NCI-H146 (cell line): ENCODE results near the gene DYNLRB1.

ENCODE experiments used
- DNase-seq: peaks from one replicate; lab custom pipeline; 2025; lab: John Stamatoyannopoulos, UW

DYNLRB1 gene

DNA sequence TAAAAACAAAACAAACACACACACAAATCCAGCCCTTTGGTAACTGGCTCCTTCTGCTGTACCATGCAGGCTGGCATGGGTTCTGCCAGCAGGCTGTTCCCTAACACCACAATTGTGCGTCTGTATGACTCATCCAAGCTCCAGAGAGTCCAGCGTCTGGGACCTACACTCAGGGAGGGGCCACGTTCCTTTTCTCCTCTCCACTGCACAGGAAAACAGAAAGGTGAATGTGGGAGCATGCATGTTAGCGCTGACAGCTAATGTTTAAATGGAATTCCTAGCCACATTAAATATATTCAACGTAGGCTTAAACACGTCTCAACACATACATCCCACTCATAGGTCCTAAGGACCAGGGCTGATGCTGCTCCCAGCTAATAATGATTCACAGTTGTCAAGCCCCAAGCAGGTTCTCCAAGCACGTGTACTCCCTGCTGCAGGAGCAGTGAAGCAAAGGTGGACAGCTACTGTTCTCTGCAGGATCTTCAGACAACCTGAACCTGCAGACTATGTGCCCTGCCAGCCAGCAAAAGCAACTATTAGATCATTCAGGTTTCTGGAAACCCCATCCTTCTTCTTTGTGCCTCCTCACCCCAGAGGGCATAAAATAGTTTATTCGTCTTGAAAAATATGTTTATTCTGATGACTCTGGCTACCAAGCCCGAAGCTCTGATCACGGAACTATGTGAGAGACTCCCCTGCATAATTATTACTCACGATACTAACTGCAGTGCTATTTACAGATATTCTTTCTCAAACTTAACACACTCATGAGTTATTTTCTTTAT is 63.2 kb downstream of the DYNLRB1 start:
- DNase-seq: peak; percentile 12

DNA sequence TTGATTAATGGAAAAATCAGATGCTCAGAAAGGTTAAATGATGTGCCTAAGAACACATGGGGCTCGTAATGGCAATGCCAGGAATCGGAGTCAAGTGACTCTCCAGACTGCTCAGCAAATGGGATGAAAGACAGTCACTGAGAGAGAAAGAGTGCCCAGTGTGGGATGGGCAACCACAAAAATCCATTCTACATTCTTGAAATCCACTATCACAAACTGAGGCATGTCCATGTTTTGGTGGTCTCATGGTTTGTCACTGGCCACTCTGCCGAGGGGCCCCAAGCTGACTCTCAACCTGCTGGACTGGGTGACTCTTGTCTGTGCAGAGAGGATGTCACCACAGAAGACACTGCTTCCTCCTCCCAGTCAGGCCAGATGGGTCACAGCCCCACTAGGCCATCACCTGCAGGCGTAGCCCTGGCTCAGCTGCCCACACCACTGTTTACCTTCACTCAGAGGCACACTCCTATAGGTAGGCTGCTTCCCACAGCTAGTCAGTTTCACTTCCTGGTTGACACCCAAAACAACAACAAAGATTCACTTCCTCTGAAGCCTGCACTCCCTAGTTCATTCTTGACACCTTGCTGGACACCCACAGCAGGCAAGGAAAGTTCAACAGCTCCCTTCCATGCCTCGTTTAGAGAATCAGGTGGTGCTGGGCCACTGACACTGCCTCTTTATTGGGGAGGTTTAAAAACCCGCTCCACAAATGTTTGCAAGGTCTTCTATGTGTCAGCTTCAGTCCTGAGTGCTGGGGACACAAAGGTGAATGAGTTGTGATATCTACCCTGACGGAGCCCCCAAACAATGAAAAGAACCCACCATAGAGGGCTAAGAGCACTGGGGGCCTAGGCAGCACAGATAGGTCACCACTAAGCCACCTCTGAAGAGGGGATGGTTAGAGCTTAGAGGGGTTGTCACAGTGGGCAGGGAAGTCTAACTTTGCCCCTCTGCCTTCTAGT is 64.0 kb downstream of the DYNLRB1 start:
- no peak for DNase-seq

DNA sequence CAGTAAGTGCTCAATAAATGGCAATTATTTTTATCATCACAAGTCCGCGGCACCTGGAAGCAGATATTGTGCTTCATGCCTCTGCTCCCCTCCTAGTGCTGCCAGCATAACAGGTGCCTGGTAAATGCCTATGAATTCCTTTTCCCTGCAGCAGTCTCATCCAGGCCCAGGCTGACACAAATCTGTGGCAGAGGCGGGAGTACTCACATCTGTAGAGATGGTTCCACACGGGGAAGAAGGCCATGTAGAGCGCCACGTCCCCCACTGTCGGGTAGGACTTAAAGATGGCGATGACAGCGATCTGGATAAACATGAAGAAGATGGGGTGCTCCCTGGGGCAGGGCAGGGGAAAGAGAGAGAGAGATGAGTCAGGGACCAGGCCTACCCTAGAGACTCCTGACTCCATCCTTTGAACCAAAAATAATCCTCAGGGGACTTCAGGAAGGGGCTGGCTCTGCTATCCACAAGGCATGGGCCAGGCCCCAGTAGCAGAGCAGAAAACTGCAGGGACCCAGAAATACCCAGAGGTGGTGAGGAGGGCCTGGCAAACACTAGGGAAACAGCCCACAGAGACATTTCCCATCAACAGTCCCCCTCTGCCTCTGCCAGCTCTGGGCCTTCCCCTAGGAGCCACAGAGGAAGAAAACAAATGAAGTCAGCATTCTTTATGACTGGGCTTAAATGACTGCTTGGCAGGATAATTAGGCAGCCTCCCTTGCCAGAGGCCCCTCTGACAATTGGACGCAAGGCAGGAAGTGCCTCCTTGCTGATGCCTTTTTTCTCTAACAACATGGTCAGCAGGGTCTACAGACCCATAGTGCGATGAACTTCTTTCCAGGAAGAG is 65.3 kb downstream of the DYNLRB1 start:
- no peak for DNase-seq

DNA sequence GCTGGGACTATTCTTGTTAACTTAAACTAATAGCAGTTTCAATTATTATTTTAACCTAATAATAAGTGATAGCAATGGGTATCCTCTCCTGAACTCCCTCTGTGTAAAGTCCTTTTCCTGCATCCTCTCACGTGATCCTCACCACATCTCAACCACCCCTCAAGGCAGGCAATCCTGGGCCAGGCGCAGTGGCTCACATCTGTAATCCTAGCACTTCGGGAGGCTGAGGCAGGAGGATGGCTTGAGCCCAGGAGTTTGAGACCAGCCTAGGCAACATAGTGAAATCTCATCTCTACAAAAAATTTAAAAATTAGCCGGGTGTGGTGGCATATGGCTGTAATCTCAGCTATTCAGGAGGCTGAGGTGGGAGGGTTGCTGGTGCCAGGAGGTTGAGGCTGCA is 66.0 kb downstream of the DYNLRB1 start:
- DNase-seq: no peak

DNA sequence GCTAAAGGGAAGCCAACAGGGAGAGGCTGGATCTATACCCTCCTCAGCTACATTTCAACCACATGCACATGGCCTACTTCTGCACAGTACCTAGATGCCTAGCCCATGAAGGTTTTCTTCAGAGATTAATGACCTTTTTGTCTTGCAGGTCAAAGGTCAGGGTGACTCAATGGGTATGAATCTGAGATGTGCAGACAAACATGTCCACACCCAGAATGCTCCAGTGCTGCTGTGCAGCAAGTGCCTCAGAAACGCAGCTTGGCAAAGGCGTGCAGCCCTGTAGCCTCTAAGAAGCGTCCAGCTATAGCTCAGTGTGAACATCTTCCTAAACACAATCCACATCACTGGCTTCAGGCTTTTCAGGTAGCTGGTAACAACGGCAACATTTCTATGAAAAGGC is 66.7 kb downstream of the DYNLRB1 start:
- DNase-seq: no peak

DNA sequence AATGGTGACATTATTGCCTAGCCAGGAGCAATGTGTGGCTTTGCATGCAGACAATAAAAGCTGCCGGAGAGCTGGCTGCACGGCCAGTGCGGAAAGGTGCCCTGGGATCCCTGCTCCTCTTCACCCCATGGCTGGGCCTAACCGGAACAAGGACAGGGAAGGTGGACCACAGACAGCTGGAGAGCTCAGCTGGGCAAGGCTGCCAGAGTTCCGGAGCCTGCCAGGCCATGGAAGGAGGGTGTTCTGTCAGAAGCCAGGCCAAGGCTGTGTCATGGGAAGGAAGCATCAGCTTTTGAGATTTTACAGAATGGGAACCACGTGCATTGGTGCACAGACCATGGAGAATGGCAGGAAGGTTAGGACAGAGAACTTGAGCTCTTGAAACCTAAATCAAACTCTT is 67.3 kb downstream of the DYNLRB1 start:
- no peak for DNase-seq

DNA sequence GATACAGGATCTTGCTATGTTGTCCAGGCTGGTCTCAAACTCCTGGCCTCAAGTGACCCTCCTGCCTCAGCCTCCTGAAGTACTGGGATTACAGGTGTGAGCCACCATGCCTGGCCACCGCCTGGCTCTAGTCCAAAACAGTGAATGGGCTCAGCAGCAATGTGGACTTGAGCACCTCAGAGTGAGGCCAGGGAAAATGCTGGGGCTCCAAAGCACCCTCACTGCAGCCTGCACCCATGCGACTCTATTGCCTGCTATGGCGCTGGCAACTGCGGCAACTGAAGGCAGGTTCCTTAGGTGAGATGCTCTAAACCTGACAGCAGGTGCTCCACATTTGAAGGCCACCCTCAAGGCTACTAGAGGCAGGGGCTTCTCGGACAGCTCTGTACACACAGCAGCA is 68.8 kb downstream of the DYNLRB1 start:
- no peak for DNase-seq

DNA sequence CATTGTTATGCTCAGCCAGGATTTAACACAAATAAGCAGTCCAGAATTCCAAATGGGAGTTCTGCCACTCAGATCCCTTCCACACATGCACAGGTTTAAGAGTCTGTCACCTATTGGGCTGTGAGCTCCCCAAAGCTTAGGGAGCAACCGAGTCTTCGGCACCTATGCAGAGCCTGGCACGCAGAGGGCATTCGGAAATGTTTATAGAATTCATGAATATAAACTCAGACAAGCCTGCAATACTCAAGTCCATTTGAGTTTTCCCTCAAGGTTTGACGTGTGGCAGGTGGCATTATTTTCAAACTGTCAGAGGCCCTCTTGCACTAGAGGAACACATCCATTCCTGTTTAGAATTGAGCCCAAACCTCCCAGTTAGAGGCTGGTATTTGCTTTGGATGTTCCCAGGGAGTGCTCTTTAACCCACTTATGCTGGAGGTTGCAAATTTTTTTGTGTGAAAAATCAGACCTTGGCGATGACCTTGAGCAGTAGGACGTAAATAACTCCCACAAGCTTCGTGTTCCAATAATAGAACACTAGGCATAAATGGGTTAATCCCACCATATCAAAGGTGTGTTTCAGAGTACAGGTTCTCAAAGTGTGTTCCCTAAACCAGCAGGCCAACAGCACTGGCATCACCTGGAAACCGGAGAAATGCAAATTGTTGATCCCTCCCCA is 70.4 kb downstream of the DYNLRB1 start:
- no peak for DNase-seq
